Hematopoietic multipotent progenitor cell treated with erythropoietin and hydrocortisone succinate and interleukin-3 and kit ligand, for 8 days (in vitro differentiated cells): ENCODE results near the gene APOC3.
A peak's percentile ranks its signal among the peaks of the same experiment; 100 is the strongest.
"Not testable (repeated sequence)": the region's sequence is repeated elsewhere in the genome, so short reads cannot be mapped to it uniquely, and the experiment has no call there.

ENCODE experiments used
- DNase-seq: peaks from one replicate; pipeline ENCODE4 v3.0.0-alpha.2; 2015

The APOC3 gene

GRCh38 chr11:116832350-116833290 lies 2.9 kb downstream of the APOC3 start:
- no peak for DNase-seq

- DNase-seq: no peak
Observed at GRCh38 chr11:116833491-116833815, 3.7 kb downstream of the APOC3 start.

- no peak for DNase-seq
Observed at GRCh38 chr11:116833816-116834534, 4.3 kb downstream of the APOC3 start.

GRCh38 chr11:116834535-116835041 lies 4.9 kb downstream of the APOC3 start:
- not testable (repeated sequence) for DNase-seq

GRCh38 chr11:116835042-116835772 lies 5.5 kb downstream of the APOC3 start:
- peak; percentile 19 for DNase-seq

- DNase-seq: peak; percentile 90
Observed at GRCh38 chr11:116835791-116836631, 6.3 kb downstream of the APOC3 start.

- no peak for DNase-seq
Observed at GRCh38 chr11:116836632-116836991, 6.9 kb downstream of the APOC3 start.

GRCh38 chr11:116837231-116838091 lies 7.8 kb downstream of the APOC3 start, which contains the start of gene APOA1:
Gene APOA1 (minus strand): TSS chr11:116837622. CDS start chr11:116837387, 235 bp downstream.
- no peak for DNase-seq

GRCh38 chr11:116838321-116839084 lies 8.8 kb downstream of the APOC3 start:
- no peak for DNase-seq

GRCh38 chr11:116840224-116840745 lies 10.6 kb downstream of the APOC3 start:
- no peak for DNase-seq

GRCh38 chr11:116840746-116841296 lies 11.1 kb downstream of the APOC3 start:
- no peak for DNase-seq

GRCh38 chr11:116842117-116842516 lies 12.4 kb downstream of the APOC3 start:
- no peak for DNase-seq

GRCh38 chr11:116842909-116843308 lies 13.2 kb downstream of the APOC3 start:
- no peak for DNase-seq

GRCh38 chr11:116843661-116844060 lies 14.0 kb downstream of the APOC3 start:
- DNase-seq: no peak

- DNase-seq: no peak
Observed at GRCh38 chr11:116844722-116845121, 15.0 kb downstream of the APOC3 start.

GRCh38 chr11:116847612-116848011 lies 17.9 kb downstream of the APOC3 start:
- DNase-seq: no peak

- no peak for DNase-seq
Observed at GRCh38 chr11:116849060-116849459, 19.4 kb downstream of the APOC3 start.

- no peak for DNase-seq
Observed at GRCh38 chr11:116849486-116849885, 19.8 kb downstream of the APOC3 start.

GRCh38 chr11:116851626-116852025 lies 21.9 kb downstream of the APOC3 start:
- peak; percentile 28 for DNase-seq
